22Rv1 (cell line): Measurements from ENCODE around the gene CIB2.

Experiments
- CTCF ChIP-seq: fragments of 450-650 bp; IDR thresholded peaks from 2 replicates; pipeline ENCODE4 v1.5.1; 2017; ENCODE audit warnings: mild to moderate bottlenecking
- ZFX ChIP-seq: fragments of 450-650 bp; IDR thresholded peaks from 2 replicates; pipeline ENCODE4 v1.6.1; 2017; ENCODE audit warnings: antibody characterized with exemption, borderline replicate concordance

DNA sequence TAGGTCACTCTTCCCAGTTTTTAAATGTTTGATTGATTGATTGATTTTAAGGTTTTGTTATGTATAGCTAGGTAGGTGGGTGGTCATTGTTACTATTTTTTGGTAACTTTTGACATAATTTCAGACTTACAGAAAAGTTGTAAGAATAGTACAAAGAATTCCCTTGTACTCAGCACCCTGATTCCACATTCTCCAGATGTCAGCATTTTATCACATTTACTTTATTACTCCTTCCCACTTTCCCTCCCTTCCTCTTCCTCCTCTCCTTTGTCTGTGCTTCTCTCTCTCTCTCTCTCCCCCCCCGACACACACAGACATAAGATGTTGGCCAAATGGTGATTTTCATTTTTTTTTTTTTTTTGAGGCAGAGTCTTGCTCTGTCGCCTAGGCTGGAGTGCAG lies 32.8 kb upstream of the CIB2 start:
- TF ChIP-seq CTCF (no peak), ZFX (no peak)
